Urothelium cell line (cell line): ENCODE data around the gene CTNNA3.

ENCODE experiments used
- DNase-seq: peaks from one replicate; pipeline ENCODE4 v3.0.0; 2011; ENCODE audit warnings: low spot score, mixed read lengths
- FAIRE-seq: peaks from 2 replicates; lab custom pipeline; 2011; peaks lifted over from hg19 to GRCh38; lab: Jason Lieb, UNC

CTNNA3 gene

DNA sequence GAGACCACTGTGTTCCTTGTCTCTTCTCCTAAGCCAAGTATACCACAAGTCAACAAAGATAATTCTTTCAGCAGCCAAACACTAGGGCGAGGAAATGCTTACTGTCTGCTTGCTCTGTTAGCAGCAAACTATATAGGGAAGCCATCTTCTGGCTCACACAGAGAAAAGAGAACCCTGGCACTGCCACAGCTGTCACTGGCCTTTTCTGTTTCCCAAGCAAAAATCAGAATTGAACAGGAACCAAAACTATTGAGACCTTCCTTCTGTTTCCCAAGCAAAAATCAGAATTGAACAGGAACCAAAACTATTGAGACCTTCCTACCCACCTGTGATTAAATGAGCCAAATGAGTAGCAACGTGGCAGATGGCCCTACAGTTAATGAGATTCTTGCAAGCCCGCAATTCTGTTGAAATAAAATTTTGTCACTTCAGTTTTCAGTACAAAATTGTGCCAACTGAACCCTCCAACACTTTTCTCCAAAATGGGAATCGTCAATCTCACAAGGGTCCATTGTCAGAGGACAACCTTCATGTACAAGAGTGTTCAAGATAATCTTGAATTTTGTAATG lies 715.7 kb downstream of the CTNNA3 start:
- DNase-seq (no peak), FAIRE-seq (no peak)

DNA sequence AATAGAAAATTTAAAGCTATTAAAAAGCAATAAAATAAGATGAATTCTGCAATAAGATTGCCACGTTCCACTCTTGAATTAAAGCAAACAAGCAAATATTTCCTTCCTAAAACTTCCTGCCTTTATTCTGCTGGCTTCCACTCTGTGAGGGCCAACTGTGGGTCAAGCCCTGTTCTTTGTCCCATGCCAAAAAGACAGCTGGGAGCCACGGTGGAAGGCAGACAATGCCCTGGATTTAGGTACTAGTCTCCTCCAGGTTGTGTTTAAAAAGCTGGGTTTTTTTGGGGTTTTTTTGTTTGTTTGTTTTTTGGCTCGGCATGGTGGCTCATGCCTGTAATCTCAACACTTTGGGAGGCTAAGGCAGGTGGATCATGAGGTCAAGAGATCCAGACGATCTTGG lies 731.0 kb downstream of the CTNNA3 start:
- no peak for DNase-seq
- no peak for FAIRE-seq

DNA sequence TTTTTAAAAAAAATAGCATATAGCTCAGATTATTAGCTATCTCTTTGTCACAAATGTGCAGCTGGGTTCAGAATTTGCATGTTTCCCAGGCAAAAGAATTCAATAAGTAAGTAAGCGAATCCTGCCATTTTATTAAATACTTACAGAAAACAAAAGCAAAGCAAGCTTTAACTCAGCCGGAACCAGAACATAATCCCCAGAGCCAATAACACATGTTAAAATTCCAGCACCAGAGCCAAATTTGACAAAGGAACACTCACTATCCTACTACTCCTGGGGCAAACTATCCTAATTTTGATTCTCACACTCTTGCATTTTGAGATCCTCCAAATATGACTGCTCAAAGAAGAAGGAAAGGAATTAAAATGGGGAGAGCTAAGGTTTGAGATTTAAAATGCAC lies 737.5 kb downstream of the CTNNA3 start:
- DNase-seq, result no peak

DNA sequence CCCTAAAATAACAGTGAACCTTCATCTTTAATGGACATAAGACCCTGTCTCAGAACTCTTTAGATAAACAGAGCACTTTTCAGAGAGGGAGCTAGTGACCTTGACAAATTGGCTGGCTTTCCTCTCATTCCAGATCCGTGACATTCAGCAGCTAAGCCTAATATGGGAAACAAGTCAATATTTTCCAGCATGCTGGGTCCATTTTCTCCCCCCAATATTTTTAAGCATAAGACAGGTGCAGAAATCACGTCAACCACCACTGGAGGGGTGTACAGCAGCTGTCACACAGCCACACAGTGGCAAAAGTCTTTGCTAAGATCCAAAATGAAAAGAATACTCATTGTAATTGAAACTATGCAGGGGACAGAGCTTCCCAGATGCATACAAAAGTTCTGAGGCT lies 744.1 kb downstream of the CTNNA3 start:
- FAIRE-seq (no peak), DNase-seq (no peak)

More for the DNA sequence above, 737.5 kb downstream of the CTNNA3 start:
- no peak for FAIRE-seq

DNA sequence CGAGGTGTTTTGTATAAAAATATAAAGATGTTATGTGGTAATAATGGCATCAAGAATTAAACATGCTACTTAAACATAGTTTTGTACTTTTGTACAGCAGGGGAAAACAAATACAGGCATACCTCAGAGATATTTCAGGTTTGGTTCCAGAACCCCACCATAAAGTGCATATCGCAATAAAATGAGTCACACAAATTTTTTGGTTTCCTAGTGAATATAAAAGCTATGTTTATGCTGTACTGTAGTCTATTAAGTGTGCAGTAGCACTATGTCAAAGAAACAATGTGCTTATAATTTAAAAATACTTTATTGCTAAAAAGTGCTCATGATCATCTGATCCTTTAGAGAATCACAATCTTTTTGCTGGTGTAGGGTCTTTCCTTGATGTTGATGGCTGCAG lies 752.4 kb downstream of the CTNNA3 start:
- DNase-seq (no peak), FAIRE-seq (no peak)

DNA sequence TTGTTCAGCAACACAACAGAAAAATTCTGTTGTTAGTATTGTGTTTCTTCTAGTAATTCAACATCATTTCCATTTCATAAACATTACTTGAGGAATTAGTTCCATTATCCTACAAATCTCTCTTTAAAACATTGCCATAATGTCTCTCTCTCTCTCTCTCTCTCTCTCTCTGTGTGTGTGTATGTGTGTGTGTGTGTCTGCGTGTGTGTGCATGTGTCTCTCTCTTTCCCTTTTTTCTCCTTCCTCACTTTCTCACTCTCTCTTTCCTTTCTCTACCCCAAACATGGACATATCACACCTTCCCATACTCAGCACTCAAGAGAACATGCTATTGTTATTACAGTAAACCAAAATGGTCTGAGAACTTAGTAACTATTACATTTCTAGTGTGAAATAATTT lies 753.6 kb downstream of the CTNNA3 start:
- DNase-seq, result no peak
- no peak for FAIRE-seq

DNA sequence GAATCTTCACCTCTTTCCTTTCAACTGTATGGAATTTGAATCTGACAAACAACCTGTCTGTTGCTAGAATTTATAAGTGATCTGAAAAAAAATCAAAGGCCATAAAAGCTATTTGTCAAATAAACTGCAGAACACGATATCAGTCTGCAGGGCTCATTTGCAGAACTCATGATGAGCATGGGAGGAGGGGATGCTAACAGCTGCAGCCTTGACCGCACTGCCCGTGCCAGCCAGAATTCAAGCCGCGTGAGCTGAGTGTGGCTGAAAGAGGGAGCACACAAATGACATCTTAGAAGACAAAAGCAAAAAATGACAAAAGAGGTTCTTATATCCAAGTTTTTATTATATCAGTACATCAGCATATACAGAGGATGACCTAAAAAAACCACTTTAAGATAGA lies 754.5 kb downstream of the CTNNA3 start:
- DNase-seq, result no peak
- peak; percentile 46 for FAIRE-seq

DNA sequence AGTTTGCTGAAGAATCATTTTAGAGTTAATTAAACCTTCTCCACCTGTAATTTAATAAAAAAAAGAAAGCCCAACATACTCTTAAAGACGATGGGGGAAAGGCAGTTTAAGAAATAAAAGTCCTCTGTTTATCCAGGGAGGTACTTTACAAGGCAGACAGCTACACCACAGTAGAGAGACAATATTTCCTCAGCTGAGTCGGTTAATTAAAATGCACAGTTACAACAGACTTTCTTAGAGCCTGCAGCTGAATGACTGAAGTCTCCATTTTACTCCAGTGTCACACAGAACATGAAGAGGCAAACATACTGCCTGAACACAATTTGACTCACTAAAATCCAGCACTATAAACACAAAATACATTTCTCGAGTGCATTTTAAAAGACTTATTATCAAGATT lies 755.0 kb downstream of the CTNNA3 start:
- FAIRE-seq, result peak; percentile 72
- no peak for DNase-seq

DNA sequence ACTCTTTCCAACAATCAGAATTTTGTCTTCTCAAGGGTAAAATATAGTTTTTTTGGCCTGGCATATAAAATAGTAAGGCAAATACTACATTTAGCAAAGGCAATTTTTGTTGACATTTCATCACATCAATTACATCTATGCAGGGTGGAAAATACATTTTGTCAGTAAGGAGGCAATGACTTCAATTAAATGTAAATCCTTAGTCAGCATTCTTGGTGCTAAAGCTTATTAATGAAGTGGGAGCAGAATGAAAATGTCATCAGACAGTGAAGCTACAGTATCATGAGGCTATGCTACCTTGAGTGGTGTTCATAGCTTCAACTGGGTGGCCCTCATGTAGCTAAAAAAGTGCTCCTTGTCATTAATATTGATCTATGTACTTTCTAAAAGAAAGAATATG lies 761.3 kb downstream of the CTNNA3 start:
- DNase-seq, result no peak
- FAIRE-seq, result no peak

DNA sequence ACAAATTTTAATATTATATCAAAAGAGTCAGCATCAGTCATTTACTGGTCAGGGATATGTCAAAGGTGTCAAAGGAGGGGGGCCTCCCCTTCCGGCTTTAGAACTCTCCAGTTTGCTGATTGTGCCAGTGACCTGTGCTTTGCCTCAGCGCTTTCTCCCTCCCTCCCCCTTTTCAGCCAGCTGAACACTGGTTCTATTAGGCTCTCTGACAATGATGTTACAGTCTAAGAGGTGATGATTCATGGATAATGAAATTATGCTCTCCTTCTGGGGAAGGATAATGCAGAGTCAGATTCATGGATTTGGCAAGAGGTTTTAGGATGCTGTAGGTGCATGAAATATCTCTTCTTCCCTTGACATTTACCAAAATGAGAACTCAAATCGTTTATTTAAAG lies 764.0 kb downstream of the CTNNA3 start:
- no peak for FAIRE-seq

DNA sequence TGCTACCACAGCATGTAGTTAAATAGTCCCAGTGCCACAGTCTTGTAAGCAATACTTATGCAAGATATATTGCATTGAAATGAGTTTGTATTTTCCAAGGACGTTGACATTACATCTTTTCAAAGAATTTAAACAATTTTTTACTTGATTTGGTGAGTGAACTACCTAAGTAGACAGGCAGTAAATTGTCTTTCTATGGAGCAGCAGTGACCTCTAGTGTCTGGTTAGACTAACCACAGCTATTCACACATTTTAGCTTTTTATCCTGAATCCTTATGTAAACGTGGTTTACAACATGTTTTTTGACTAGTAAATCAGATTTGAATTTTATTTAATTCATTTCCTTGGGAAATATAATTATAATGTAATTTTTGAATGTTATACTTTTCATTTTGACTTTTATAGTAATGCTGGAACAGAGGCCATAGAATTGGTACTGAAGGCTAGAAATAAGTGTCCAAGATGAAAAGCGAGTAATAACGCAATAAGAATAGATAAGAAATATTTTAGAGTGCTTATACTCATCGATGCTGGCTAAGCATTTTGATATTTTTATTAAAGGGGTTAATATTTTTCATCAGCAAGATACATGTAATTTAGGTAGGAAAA lies 764.6 kb downstream of the CTNNA3 start:
- DNase-seq, result peak; percentile 35

More for the DNA sequence above, 764.0 kb downstream of the CTNNA3 start:
- DNase-seq, result peak; percentile 49

DNA sequence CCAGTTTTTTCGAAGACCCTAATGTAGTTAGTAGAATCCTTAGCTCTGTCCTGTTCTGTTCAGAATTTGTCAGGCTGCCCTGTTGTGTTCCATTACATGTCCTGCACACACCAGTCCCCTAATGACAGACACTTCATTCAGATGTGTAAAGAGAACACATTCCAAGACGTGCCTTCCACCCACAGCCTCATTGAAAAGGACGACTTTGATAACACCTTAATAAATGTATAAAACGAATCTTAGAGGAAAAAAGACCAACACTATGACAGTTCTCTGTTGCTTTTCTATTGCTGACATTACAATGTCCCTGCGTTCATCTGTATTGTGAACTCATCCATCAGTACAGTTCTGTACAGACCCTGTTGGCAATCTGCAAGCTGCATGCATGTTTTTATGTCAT lies 766.6 kb downstream of the CTNNA3 start:
- FAIRE-seq, result peak; percentile 13
- DNase-seq, result no peak

More for the DNA sequence above, 764.6 kb downstream of the CTNNA3 start:
- FAIRE-seq, result peak; percentile 27

DNA sequence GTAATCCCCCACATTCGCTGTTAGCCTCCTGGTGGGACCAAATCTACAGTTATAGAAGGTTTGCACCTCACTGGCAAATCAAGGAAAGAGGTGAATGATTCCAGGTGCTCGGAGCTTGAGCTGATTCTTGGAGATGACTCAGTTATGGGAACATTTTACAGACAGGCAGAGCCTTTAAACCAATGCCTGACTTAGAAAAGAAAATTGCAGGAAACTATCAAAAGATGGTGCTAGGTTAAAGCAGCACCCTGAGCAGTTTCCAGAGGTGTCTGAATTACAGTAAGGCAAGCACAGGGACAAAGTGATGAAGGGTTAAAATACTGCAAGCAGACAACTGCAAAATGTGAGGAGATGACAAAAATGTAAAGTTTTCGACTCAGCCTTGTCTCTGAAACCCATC lies 767.2 kb downstream of the CTNNA3 start:
- FAIRE-seq (no peak), DNase-seq (no peak)

DNA sequence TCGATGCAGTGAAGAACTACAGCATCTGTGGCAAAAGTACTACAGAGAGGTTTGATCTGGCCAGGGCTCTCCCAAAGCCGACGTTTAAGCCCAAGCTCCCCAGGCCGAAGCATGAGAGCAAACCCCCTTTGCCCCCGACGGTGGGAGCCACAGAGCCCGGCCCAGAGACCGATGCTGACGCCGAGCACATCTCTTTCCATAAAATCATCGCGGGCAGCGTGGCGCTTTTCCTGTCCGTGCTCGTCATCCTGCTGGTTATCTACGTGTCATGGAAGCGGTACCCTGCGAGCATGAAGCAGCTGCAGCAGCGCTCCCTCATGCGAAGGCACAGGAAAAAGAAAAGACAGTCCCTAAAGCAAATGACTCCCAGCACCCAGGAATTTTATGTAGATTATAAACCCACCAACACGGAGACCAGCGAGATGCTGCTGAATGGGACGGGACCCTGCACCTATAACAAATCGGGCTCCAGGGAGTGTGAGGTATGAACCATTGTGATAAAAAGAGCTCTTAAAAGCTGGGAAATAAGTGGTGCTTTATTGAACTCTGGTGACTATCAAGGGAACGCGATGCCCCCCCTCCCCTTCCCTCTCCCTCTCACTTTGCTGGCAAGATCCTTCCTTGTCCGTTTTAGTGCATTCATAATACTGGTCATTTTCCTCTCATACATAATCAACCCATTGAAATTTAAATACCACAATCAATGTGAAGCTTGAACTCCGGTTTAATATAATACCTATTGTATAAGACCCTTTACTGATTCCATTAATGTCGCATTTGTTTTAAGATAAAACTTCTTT lies 767.8 kb downstream of the CTNNA3 start:
- FAIRE-seq (no peak), DNase-seq (no peak)

DNA sequence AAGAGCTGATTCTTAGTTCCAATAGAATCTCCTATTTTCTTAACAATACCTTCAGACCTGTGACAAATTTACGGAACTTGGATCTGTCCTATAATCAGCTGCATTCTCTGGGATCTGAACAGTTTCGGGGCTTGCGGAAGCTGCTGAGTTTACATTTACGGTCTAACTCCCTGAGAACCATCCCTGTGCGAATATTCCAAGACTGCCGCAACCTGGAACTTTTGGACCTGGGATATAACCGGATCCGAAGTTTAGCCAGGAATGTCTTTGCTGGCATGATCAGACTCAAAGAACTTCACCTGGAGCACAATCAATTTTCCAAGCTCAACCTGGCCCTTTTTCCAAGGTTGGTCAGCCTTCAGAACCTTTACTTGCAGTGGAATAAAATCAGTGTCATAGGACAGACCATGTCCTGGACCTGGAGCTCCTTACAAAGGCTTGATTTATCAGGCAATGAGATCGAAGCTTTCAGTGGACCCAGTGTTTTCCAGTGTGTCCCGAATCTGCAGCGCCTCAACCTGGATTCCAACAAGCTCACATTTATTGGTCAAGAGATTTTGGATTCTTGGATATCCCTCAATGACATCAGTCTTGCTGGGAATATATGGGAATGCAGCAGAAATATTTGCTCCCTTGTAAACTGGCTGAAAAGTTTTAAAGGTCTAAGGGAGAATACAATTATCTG lies 768.6 kb downstream of the CTNNA3 start:
- FAIRE-seq, result no peak

DNA sequence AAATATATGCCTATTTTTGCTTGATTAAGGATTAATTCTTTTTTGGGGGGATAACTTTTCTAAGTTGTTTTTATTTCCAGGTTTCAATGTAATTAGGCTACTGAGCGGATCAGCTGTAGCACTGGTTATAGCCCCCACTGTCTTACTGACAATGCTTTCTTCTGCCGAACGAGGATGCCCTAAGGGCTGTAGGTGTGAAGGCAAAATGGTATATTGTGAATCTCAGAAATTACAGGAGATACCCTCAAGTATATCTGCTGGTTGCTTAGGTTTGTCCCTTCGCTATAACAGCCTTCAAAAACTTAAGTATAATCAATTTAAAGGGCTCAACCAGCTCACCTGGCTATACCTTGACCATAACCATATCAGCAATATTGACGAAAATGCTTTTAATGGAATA lies 769.2 kb downstream of the CTNNA3 start:
- DNase-seq, result no peak
- no peak for FAIRE-seq

More for the DNA sequence above, 768.6 kb downstream of the CTNNA3 start:
- no peak for DNase-seq

DNA sequence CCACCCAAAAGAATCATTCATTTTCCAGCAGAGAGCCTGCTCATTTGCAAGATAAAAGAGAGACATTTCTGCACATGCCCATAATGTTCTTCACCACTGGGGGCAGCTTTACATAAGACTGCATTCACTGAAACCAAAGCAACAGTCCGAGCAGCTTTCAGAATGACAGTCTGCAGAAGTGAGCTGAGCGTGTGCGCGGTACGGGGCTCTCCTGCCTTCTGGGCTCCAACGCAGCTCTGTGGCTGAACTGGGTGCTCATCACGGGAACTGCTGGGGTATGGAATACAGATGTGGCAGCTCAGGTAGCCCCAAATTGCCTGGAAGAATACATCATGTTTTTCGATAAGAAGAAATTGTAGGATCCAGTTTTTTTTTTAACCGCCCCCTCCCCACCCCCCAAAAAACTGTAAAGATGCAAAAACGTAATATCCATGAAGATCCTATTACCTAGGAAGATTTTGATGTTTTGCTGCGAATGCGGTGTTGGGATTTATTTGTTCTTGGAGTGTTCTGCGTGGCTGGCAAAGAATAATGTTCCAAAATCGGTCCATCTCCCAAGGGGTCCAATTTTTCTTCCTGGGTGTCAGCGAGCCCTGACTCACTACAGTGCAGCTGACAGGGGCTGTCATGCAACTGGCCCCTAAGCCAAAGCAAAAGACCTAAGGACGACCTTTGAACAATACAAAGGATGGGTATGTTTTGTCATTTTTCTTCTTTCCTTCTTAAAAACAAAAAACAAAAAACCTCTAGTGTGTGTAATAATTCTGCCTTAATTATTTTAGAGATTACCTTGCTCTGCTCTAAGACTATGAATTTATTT lies 769.9 kb downstream of the CTNNA3 start, which contains the start of gene LRRTM3:
Gene LRRTM3 (plus strand): TSS at position 141 of the 820 bp plus-strand sequence.
- peak; percentile 83 for DNase-seq
- peak; percentile 95 for FAIRE-seq

DNA sequence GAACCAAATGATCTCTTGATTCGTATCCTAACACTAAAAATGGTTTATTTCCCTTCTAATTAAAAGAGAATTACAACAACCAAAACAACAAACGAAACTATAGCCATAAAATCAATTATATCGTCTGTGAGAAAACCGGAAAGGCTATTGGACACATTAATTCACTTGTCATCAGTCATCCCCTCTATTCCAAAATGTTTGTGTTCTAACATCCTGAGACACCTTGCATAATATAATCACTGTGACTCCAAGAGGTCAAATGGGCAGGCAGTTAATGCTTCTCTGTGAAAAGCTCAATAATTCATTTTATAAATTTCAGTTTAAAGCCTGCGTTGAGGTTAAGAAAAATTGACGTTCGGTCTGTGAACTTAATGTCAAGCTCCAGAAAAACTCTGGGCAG lies 770.6 kb downstream of the CTNNA3 start:
- no peak for DNase-seq
- no peak for FAIRE-seq

DNA sequence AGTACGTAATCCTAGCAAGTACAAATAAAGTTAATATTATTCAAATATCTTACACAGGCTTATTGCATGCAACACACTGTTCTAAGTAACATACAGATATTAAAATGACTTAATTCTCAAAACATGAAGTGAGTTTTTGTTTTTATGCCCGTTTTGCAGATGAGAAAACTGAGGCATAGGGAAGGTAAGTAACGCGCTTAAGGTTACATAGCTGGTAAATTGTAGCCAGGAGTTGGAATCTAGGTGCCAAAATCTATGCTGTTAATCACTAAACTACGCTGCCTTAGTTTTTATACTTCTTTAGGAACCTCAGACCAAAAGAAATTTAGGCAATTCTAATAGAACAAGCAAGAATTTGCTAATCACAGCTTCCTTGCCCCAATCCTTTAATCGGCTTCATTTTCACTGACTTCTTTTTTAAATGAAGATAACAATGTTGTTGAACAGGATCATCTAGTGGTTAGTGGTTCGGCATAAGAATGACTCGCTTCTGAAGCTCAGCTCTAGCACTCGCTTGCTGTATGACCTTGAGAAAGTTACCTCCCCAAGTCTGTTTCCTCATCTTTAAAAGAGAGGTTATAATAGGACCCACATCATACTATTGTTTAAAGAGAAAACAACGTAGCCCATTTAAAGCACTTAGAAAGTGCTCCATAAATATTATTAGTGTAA lies 771.2 kb downstream of the CTNNA3 start:
- no peak for DNase-seq
- FAIRE-seq, result no peak

DNA sequence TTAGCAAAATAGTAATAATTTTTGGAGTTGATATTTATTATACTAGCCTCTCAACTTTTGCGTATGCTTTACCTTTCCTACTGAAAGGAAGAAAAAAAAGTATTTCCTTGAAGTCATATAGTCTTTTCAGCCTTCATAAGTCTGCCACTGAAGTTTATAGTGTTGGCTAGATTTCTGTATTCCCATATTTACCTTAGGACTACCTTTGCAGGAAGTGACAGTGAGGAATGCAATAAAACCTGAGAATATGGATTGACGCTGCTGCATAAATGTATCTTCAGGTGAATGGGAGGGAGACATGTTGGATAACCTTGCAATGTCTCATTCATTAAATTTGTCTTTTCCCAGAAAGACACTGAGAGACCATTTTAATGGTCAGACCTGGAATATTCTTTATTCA lies 776.7 kb downstream of the CTNNA3 start:
- FAIRE-seq (no peak), DNase-seq (no peak)
